K562 (cell line): Measurements from ENCODE around the gene FRMD4B.

ENCODE experiments used
- CTCF ChIP-seq, 3 experiments: IDR thresholded peaks in 2 of 3; conservative IDR thresholded peaks in 1 of 3; 2 replicates each; pipeline ENCODE4 v1.5.1; 2011 to 2012; ENCODE audit warnings: low read length in 3 of 3, mild to moderate bottlenecking in 3 of 3, control low read depth in 2 of 3, improper control_type of control experiment in 1 of 3, inconsistent platforms in 1 of 3, low read depth in 1 of 3, mixed read lengths in 1 of 3, moderate library complexity in 1 of 3; ENCODE audit not compliant: insufficient read depth in 2 of 3
- EHMT2 ChIP-seq: fragments of 450-650 bp; IDR thresholded peaks from 2 replicates; pipeline ENCODE4 v1.6.1; 2018; ENCODE audit warnings: antibody characterized with exemption
- ETV5 ChIP-seq: sonication (generic); formaldehyde crosslinking; IDR thresholded peaks from 2 replicates; pipeline ENCODE4 v1.4.0; 2020; ENCODE audit warnings: low read depth, mild to moderate bottlenecking, missing genetic modification reagents
- FOXA1 ChIP-seq: fragments of 450-650 bp; IDR thresholded peaks from 2 replicates; pipeline ENCODE4 v1.6.1; 2016; ENCODE audit warnings: mild to moderate bottlenecking, borderline replicate concordance
- KAT8 ChIP-seq: fragments of 450-650 bp; IDR thresholded peaks from 2 replicates; pipeline ENCODE4 v1.6.1; 2016; ENCODE audit warnings: low read depth, mild to moderate bottlenecking
- MYC ChIP-seq, 2 experiments: fragments of 250-450 bp in 1 of 2; sonication (Bioruptor Pico) in 1 of 2; IDR thresholded peaks; 2 replicates each; pipeline versions ENCODE4 v1.5.1 to v1.6.1; 2012 to 2021; ENCODE audit warnings: low read depth in 2 of 2, borderline replicate concordance in 1 of 2, improper control_type of control experiment in 1 of 2, low read length in 1 of 2, mild to moderate bottlenecking in 1 of 2, moderate library complexity in 1 of 2
- NCOA1 ChIP-seq: fragments of 450-650 bp; IDR thresholded peaks from 2 replicates; pipeline ENCODE4 v1.6.1; 2016; ENCODE audit warnings: low read depth
- RHOXF2B ChIP-seq: fragments of 250-450 bp; sonication (Bioruptor Pico); conservative IDR thresholded peaks from 2 replicates; pipeline ENCODE4 v1.5.1; 2021
- ZNF354B ChIP-seq: fragments of 250-450 bp; sonication (Bioruptor Pico); IDR thresholded peaks from 2 replicates; pipeline ENCODE4 v1.4.0; 2020
- ZNF507 ChIP-seq: conservative IDR thresholded peaks from 2 replicates; pipeline ENCODE4 v1.6.1; 2017; ENCODE audit warnings: missing genetic modification characterization, missing compliant biosample characterization
- ZNF785 ChIP-seq: fragments of 250-450 bp; sonication (Bioruptor Pico); IDR thresholded peaks from 2 replicates; pipeline ENCODE4 v1.4.0; 2020; ENCODE audit warnings: mild to moderate bottlenecking
- ZSCAN32 ChIP-seq: fragments of 450-650 bp; formaldehyde crosslinking; IDR thresholded peaks from 2 replicates; pipeline ENCODE4 v1.4.0; 2020; ENCODE audit warnings: mild to moderate bottlenecking, moderate library complexity
- TF ChIP-seq, protein P1 (sequence below), 2 experiments: fragments of 200-800 bp in 1 of 2; sonication (Bioruptor generic) in 1 of 2; sonication (generic) in 1 of 2; formaldehyde crosslinking in 1 of 2; IDR thresholded peaks in 1 of 2; conservative IDR thresholded peaks in 1 of 2; 2 replicates each; pipeline versions ENCODE4 v1.5.0 to v1.6.1; 2016 to 2020; ENCODE audit warnings: missing compliant biosample characterization in 1 of 2, missing genetic modification characterization in 1 of 2, missing genetic modification reagents in 1 of 2

DNA sequence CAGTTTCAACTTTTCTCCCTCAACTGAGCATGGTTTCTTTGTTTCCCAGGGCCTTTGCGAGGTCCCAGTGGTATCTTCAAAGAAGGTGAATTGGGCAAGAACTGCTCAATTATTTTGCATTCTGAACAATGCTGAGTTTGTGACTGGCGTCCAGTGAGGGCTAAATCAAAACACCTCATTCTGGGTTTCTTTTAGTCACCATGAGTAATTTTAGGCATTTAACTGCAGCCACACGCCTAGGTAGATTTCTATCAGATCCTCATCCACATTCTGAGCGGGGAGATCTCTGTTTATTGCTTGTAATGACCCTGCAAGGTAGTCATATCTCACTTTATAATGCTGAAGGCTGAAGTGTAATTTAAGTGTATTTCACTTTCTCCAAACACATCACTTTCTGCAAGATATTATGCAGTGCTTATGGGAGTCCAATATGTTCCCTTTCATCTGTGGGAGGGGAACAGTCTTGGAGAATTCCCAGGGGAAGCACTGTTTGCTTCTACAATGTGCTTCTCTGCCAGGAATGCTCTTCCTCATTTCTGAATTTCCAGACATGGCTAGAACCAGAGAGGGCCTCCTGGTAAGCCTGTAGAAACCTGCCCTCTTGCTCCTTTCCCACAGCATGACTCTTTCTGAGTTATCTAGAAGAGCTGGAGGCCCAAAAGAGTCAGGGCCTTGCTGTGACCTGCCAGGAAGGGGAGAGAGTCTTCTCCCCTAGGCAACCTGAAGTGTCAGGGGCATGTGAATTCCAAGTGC is 91.7 kb downstream of the FRMD4B start:
- TF ChIP-seq ETV5 (CRISPR knock-in tag) (no peak), MYC (IDR thresholded peaks at IDR 0.05; ENCODE audit: low read depth, low read length) (no peak), MYC (CRISPR knock-in tag; IDR thresholded peaks at IDR 0.05; ENCODE audit: borderline replicate concordance, low read depth) (no peak), ZNF785 (CRISPR knock-in tag) (no peak), ZNF507 (tag) (no peak), NCOA1 (no peak), FOXA1 (no peak), ZNF354B (CRISPR knock-in tag) (no peak), CTCF (IDR thresholded peaks at IDR 0.05 in 2 of 3, conservative IDR thresholded peaks at IDR 0.05 in 1 of 3; ENCODE audit: insufficient read depth in 2 of 3, low read depth in 1 of 3, low read length in 3 of 3) (no peak), ZSCAN32 (no peak), RHOXF2B (CRISPR knock-in tag) (no peak), EHMT2 (no peak), KAT8 (no peak)
- TF ChIP-seq, protein P1, sequence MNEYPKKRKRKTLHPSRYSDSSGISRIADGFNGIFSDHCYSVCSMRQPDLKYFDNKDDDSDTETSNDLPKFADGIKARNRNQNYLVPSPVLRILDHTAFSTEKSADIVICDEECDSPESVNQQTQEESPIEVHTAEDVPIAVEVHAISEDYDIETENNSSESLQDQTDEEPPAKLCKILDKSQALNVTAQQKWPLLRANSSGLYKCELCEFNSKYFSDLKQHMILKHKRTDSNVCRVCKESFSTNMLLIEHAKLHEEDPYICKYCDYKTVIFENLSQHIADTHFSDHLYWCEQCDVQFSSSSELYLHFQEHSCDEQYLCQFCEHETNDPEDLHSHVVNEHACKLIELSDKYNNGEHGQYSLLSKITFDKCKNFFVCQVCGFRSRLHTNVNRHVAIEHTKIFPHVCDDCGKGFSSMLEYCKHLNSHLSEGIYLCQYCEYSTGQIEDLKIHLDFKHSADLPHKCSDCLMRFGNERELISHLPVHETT (CRISPR knock-in tag; conservative IDR thresholded peaks at IDR 0.05 in 1 of 2, IDR thresholded peaks at IDR 0.05 in 1 of 2) = no peak
